Neural progenitor cell (in vitro differentiated cells): ENCODE data around the gene PRKCE. TPM values are rescaled to one million over a fixed set of nuclear protein-coding genes. Genes with fewer than 3 reads are reported as not detected.
A peak's percentile ranks its signal among the peaks of the same experiment; 100 is the strongest.

Source experiments
- DNase-seq: peaks from one replicate; pipeline ENCODE4 v3.0.0-alpha.2; 2016; ENCODE audit warnings: low spot score
- H2AFZ ChIP-seq: fragments of 200-600 bp; sonication (generic); replicated peaks from 2 replicates; pipeline ENCODE4 v1.6.1; 2016; ENCODE audit warnings: antibody characterized with exemption
- H3F3A ChIP-seq: fragments of 200-600 bp; sonication (generic); 2 replicates; pipeline ENCODE4 v1.6.1; 2016; ENCODE audit warnings: antibody characterized with exemption, low read depth
- H3K27ac ChIP-seq: fragments of 200-600 bp; sonication (generic); 2 replicates; pipeline ENCODE4 v1.5.1; 2016; ENCODE audit warnings: mild to moderate bottlenecking
- H3K27me3 ChIP-seq: fragments of 200-600 bp; sonication (generic); 2 replicates; pipeline ENCODE4 v1.6.1; 2016; ENCODE audit warnings: mild to moderate bottlenecking, moderate library complexity
- H3K36me3 ChIP-seq: fragments of 200-600 bp; sonication (generic); 2 replicates; pipeline ENCODE4 v1.5.1; 2016
- H3K4me1 ChIP-seq: fragments of 200-600 bp; sonication (generic); 2 replicates; pipeline ENCODE4 v1.6.1; 2016; ENCODE audit warnings: mixed run types
- H3K4me2 ChIP-seq: fragments of 200-600 bp; sonication (generic); 2 replicates; pipeline ENCODE4 v1.6.1; 2016
- H3K4me3 ChIP-seq: fragments of 200-600 bp; sonication (generic); 2 replicates; pipeline ENCODE4 v1.5.1; 2016
- H3K79me2 ChIP-seq: fragments of 200-600 bp; sonication (generic); 2 replicates; pipeline ENCODE4 v1.6.1; 2016; ENCODE audit warnings: low read depth
- H3K9ac ChIP-seq: fragments of 200-600 bp; sonication (generic); 2 replicates; pipeline ENCODE4 v1.6.1; 2016
- H3K9me3 ChIP-seq: fragments of 200-600 bp; sonication (generic); 2 replicates; pipeline ENCODE4 v1.5.1; 2016; ENCODE audit warnings: low read depth
- H4K20me1 ChIP-seq: fragments of 200-600 bp; sonication (generic); 2 replicates; pipeline ENCODE4 v1.6.1; 2016; ENCODE audit warnings: low read depth
- H3K27ac Mint-ChIP-seq: 3 replicates; pipeline ENCODE4 v1.8.0; 2021; ENCODE audit warnings: mixed read lengths
- H3K27me3 Mint-ChIP-seq: 2 replicates; pipeline ENCODE4 v1.8.0; 2022; ENCODE audit warnings: low read depth, mild to moderate bottlenecking, inconsistent platforms, moderate library complexity, mixed read lengths; ENCODE audit not compliant: insufficient read depth
- H3K36me3 Mint-ChIP-seq: 3 replicates; pipeline ENCODE4 v1.8.0; 2021; ENCODE audit warnings: mixed read lengths
- H3K4me1 Mint-ChIP-seq: 3 replicates; pipeline ENCODE4 v1.8.0; 2021; ENCODE audit warnings: mixed read lengths
- H3K4me3 Mint-ChIP-seq: 3 replicates; pipeline ENCODE4 v1.8.0; 2021; ENCODE audit warnings: mild to moderate bottlenecking, moderate library complexity, mixed read lengths
- H3K9me3 Mint-ChIP-seq: 3 replicates; pipeline ENCODE4 v1.8.0; 2020; ENCODE audit warnings: mixed read lengths
- CTCF ChIP-seq: fragments of 200-600 bp; sonication (generic); IDR thresholded peaks from 2 replicates; pipeline ENCODE4 v1.5.1; 2017; ENCODE audit warnings: antibody characterized with exemption, mild to moderate bottlenecking
- EZH2 ChIP-seq: fragments of 200-600 bp; sonication (generic); IDR thresholded peaks from 2 replicates; pipeline ENCODE4 v1.6.1; 2017; ENCODE audit warnings: antibody characterized with exemption, mild to moderate bottlenecking, moderate library complexity
- EZH2phosphoT487 ChIP-seq: fragments of 200-600 bp; sonication (generic); IDR thresholded peaks from 2 replicates; pipeline ENCODE4 v1.6.1; 2017; ENCODE audit warnings: antibody characterized with exemption
- total RNA-seq: library from RNA; depleted of rRNA; stranded (reverse); fragments of >200 nt; gene quantifications from 2 replicates; pipeline ENCODE4 v1.2.3, GENCODE V29; 2015; ENCODE audit warnings: low replicate concordance

The PRKCE gene
- total RNA-seq, result 2.9 and 4.1 TPM in 2 replicates

- Histone ChIP-seq H3K9me3 (no peaks in the 10 kb centered on the region), H3F3A (peaks cover 21% of the 10 kb centered on the region), H3K4me1 (peaks cover 13% of the 10 kb centered on the region), H3K4me2 (peak within 1 kb of the TSS; percentile 100), H4K20me1 (peaks cover 7% of the 10 kb centered on the region), H3K27me3 (peaks cover 83% of the 10 kb centered on the region), H3K79me2 (no peaks in the 10 kb centered on the region), H3K36me3 (no peaks in the 10 kb centered on the region), H3K4me3 (peak within 1 kb of the TSS; percentile 92), H3K9ac (no peak within 1 kb of the TSS), H3K27ac (no peak within 1 kb of the TSS), H2AFZ (peak within 1 kb of the TSS; percentile 93)
- Mint-ChIP-seq H3K9me3 (no peaks in the 10 kb centered on the region), H3K4me1 (peaks cover 33% of the 10 kb centered on the region), H3K27me3 (peaks cover 23% of the 10 kb centered on the region), H3K4me3 (peak within 1 kb of the TSS; percentile 99), H3K27ac (peak within 1 kb of the TSS; percentile 89), H3K36me3 (peaks cover 2% of the 10 kb centered on the region)
- DNase-seq, result peak; percentile 68
- peak; percentile 49 for TF ChIP-seq EZH2phosphoT487
- TF ChIP-seq EZH2, result peak; percentile 84
- no peak for TF ChIP-seq CTCF
Observed at GRCh38 chr2:45651415-45652089, at the start of gene PRKCE. Gene PRKCE (plus strand): TSS chr2:45651675.

GRCh38 chr2:45602624-45603023 is 48.9 kb upstream of the PRKCE start:
- H3K36me3 Mint-ChIP-seq, result peaks cover 20% of the 10 kb centered on the region
- TF ChIP-seq EZH2phosphoT487 (no peak), CTCF (no peak), EZH2 (no peak)
- H3K27me3 Mint-ChIP-seq, result no peaks in the 10 kb centered on the region
- peaks cover 10% of the 10 kb centered on the region for H4K20me1 ChIP-seq
- H2AFZ ChIP-seq, result no peak overlapping the region
- H3K4me3 ChIP-seq, result no peak overlapping the region
- H3K36me3 ChIP-seq, result peaks cover 14% of the 10 kb centered on the region
- peaks cover 19% of the 10 kb centered on the region for H3K79me2 ChIP-seq
- no peak overlapping the region for H3K27ac ChIP-seq
- H3K27ac Mint-ChIP-seq, result no peak overlapping the region
- H3K9me3 ChIP-seq, result no peaks in the 10 kb centered on the region
- no peak overlapping the region for H3K4me2 ChIP-seq
- no peaks in the 10 kb centered on the region for H3K4me1 ChIP-seq
- no peak overlapping the region for H3K9ac ChIP-seq
- no peaks in the 10 kb centered on the region for H3K27me3 ChIP-seq
- no peaks in the 10 kb centered on the region for H3K9me3 Mint-ChIP-seq
- no peaks in the 10 kb centered on the region for H3F3A ChIP-seq
- no peak overlapping the region for H3K4me3 Mint-ChIP-seq
- H3K4me1 Mint-ChIP-seq, result peaks cover 3% of the 10 kb centered on the region
- no peak for DNase-seq

GRCh38 chr2:45605116-45605515 is 46.4 kb upstream of the PRKCE start:
- H3K4me3 Mint-ChIP-seq, result no peak overlapping the region

More at GRCh38 chr2:45605116-45605515, 46.4 kb upstream of the PRKCE start:
- Histone ChIP-seq H3K4me2 (no peak overlapping the region), H3K27ac (no peak overlapping the region), H3K9me3 (no peaks in the 10 kb centered on the region), H3K36me3 (peaks cover 9% of the 10 kb centered on the region), H3K27me3 (no peaks in the 10 kb centered on the region), H2AFZ (no peak overlapping the region), H3K79me2 (peaks cover 42% of the 10 kb centered on the region), H3K4me1 (peaks cover 4% of the 10 kb centered on the region), H3K4me3 (no peak overlapping the region), H3K9ac (no peak overlapping the region), H3F3A (peaks cover 8% of the 10 kb centered on the region), H4K20me1 (no peaks in the 10 kb centered on the region)
- H3K36me3 Mint-ChIP-seq, result peaks cover 9% of the 10 kb centered on the region
- no peaks in the 10 kb centered on the region for H3K27me3 Mint-ChIP-seq
- H3K9me3 Mint-ChIP-seq, result no peaks in the 10 kb centered on the region
- no peak for DNase-seq
- TF ChIP-seq CTCF (no peak), EZH2phosphoT487 (no peak), EZH2 (no peak)
- H3K27ac Mint-ChIP-seq, result no peak overlapping the region
- peaks cover 10% of the 10 kb centered on the region for H3K4me1 Mint-ChIP-seq
